ENCODE data around the gene ANTXRL. TPM values are rescaled to one million over a fixed set of nuclear protein-coding genes. Genes with fewer than 3 reads are reported as not detected.
"Not testable (repeated sequence)": the region's sequence is repeated elsewhere in the genome, so short reads cannot be mapped to it uniquely, and the experiment has no call there.

Gene ANTXRL
- polyA plus RNA-seq, 3 donors from 2014 or later = not detected

DNA sequence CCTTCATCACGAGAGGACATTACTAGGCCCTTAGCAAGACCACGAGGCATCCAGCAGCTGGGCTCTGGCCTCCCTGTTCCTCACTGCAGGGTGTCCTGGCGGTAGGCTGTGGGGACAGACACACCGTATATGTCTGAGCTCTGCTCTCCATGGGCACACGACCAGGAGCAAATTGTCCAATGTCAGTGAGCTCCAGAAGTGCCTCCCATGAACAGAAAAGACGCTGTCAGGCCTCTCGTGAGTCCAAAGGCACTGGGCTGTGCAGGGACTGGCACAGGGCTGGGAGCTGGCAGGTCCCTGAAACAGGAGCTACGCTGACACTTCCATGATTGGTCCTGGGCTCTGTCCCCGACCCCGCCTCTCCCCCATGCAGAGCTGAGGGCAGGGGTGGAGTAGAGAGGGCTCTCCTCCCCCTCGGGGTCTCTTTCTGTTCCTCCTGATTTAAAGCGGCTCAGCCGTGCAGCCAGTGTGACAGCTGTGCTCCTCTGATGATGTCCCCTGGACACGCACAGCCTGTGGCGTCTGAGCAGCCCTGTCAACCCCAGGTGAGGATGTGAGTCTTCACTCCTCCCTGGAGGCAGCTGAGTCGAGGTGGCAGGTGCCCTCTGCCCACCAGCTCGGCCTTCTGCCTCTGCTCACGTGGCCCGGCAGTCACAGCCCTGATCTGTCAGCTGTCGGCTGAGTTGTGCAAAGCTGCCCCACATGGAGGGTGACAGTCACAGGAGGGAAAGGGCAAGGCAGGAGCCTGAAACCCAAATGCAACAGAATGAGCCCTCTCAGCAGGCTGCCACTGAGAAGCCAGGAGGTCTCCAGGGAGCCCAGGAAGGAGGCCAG is 13.0 kb downstream of the ANTXRL start:
- Mint-ChIP-seq H3K27me3 (ENCODE audit: low read depth in 3 of 3) (peaks cover 0 to 3% (median 2%) of the 10 kb centered on the region in 3 donors), H3K4me1 (peaks cover 0 to 4% of the 10 kb centered on the region in 2 donors), H3K4me3 (no peak overlapping the region), H3K27ac (no peak overlapping the region), H3K36me3 (no peaks in the 10 kb centered on the region), H3K9me3 (no peaks in the 10 kb centered on the region)
- DNase-seq = no peak

DNA sequence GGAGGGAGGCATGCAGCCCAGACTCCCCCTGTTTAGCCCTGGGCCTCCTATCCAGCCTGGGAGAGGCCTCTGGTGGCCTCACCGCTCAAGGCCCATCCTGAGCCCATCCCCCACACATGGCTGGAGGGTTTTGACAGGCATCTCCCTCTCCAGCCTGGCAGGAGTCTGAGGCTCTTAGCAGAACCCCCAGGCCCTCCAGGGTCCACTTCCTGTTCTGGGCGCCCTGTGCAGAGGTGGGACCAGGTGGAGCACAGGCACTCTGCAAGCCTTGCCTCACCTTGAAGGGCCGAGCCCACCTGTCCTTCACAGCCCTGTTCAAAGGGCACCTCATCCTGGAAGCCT is 13.5 kb downstream of the ANTXRL start:
- not testable (repeated sequence) for H3K4me1 Mint-ChIP-seq; H3K9me3 Mint-ChIP-seq; DNase-seq; H3K27me3 Mint-ChIP-seq (ENCODE audit: low read depth in 3 of 3); H3K4me3 Mint-ChIP-seq; H3K27ac Mint-ChIP-seq; H3K36me3 Mint-ChIP-seq

DNA sequence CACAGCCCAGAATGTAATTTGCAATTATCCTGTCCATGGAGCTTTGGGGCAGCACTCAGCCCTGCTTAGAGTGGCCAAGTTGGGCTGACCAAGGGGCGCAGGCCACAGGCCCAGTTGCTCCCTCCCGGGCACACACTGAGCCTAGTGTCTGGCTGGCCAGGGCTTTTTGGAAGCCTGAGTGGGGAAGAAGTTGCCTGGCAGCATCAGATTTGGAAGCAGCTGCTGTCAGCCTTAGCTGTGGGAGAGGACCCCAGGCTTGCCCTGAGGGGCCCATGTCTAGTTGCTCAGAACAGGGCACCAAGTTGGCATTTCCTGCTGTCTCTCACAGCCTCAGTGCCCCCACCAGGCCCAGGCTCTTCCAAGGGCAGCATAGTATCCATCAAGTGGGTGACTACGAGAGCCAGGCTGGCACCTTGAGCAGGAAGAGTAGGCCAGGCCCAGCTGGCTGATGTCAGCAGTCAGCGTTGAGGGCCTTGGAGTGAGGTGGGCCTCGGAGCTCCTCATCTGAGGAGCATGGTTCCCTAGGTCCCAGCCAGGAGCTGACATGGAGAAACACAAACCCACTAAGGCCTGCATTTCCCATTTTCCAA is 14.4 kb downstream of the ANTXRL start:
- peaks cover under 1 to 3% (median 2%) of the 10 kb centered on the region in 3 donors for H3K27me3 Mint-ChIP-seq (ENCODE audit: low read depth in 3 of 3)
- no peak for DNase-seq
- H3K4me1 Mint-ChIP-seq = peaks cover 0 to 4% of the 10 kb centered on the region in 2 donors
- H3K4me3 Mint-ChIP-seq = no peak overlapping the region
- H3K27ac Mint-ChIP-seq = no peak overlapping the region
- no peaks in the 10 kb centered on the region for H3K9me3 Mint-ChIP-seq
- no peaks in the 10 kb centered on the region for H3K36me3 Mint-ChIP-seq

DNA sequence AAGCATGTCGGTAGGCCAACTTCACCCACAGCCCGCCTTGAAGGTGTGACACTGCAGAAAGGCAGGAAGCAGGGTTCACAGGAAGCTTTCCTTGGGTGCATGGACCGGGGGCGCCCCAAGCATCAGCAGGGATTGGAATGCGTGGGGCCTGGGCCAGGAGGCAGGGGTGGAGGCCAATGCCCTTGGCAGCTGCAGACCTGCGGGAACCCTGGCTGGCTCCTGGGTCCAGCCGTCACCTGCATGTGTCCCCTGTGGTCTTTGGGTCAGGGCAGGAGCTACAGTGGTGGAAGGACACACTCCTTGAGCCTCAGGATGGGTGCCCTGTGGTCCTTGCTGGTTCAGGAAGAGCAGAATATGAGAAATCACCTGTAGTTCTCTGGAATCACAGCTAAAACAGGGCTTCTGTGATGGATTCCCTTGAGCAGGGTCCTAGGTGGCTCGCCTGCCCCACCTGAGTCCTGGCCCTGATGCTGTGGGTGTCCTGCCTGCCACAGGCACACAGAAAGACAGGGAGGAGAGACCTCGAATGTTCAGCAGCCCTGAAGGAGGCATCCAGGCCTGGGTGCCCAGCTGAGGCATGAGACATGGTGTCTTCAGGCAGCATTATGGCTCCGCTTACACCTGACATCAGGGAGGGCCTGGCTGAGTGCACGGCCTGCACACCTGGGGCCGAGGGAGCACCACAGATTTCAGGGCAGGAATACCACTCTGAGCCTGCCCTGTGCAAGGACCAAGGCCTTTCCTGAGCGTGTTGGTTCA is 15.1 kb downstream of the ANTXRL start:
- Mint-ChIP-seq H3K27ac (no peak overlapping the region), H3K4me3 (no peak overlapping the region), H3K36me3 (no peaks in the 10 kb centered on the region), H3K9me3 (no peaks in the 10 kb centered on the region), H3K4me1 (peaks cover 0 to 4% of the 10 kb centered on the region in 2 donors), H3K27me3 (ENCODE audit: low read depth in 3 of 3) (peaks cover 2 to 3% (median 3%) of the 10 kb centered on the region in 3 donors)
- DNase-seq = no peak

DNA sequence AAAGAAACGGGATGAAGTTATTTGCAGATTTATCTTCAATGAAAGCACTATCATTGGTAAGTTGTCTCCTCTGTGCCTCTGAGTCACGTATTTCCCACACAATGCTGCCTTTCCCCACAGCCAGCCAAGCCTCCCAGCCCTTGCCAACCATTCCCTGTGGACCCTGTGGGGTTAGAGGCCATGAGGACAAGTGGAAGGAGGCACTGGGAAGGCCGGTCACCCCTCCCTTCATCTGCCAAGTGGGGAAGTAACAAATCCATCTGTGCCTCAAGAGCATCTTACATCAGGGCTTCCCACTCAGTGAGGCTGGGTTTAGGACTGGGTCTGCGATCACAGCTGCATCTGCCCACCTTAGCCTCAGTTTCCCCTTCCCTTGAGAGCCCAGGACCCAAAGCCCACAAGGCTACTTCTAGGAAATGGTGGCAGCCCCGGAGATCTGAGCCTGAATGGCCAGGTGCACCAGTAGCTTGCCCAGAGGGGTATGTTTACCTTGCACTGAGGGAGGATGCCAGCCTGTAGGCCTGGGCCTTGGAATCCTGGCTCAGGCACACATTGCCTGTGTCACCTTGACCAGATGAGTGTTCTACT is 16.1 kb downstream of the ANTXRL start:
- H3K9me3 Mint-ChIP-seq; H3K27ac Mint-ChIP-seq; DNase-seq; H3K4me1 Mint-ChIP-seq; H3K27me3 Mint-ChIP-seq (ENCODE audit: low read depth in 3 of 3); H3K4me3 Mint-ChIP-seq; H3K36me3 Mint-ChIP-seq: not testable (repeated sequence)

DNA sequence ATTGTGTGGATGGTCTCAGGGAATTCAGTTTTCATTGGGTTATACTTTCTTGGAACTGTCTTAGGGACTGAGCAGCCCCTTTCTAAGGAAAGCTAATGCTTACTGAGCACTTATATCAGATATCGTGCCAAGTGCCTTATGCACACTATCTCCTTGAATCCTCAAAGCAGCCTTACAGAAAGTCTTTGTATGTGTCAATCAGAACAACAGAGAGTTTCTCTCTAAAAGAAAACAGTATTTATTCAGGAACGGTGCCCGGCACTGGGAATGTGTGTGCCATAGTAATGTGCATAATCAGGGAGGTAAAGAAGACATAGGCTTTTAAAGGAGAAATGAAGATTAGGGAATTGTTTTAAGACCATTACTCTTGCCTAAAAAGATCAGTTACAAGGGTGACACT is 17.3 kb downstream of the ANTXRL start:
- H3K27ac Mint-ChIP-seq = no peak overlapping the region

DNA sequence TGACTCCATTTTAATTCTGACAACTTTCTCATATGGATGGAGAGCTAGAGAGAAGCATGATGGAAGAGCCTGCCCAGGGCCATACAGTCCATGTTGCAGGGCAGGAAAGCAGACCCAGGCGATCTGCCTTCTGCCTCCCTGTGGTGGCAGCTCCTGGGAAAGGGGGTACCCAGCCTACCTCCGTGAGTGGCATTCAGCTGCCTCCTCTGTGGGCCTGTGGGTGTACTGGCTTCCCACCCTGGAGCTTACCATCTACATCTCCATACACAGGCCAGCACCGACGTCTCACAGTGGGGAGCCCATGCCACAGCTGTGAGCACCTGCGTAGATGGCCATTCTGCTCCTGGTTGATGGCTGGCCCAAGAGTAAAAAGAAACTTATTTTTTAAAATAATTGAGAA is 17.9 kb downstream of the ANTXRL start:
- H3K27me3 Mint-ChIP-seq (ENCODE audit: low read depth in 3 of 3); DNase-seq; H3K27ac Mint-ChIP-seq; H3K36me3 Mint-ChIP-seq; H3K4me1 Mint-ChIP-seq; H3K9me3 Mint-ChIP-seq; H3K4me3 Mint-ChIP-seq: not testable (repeated sequence)

More for the DNA sequence above, 17.3 kb downstream of the ANTXRL start:
- no peaks in the 10 kb centered on the region for H3K36me3 Mint-ChIP-seq
- H3K4me1 Mint-ChIP-seq = no peaks in the 10 kb centered on the region
- no peak overlapping the region for H3K4me3 Mint-ChIP-seq
- no peaks in the 10 kb centered on the region for H3K9me3 Mint-ChIP-seq
- DNase-seq = no peak
- H3K27me3 Mint-ChIP-seq (ENCODE audit: low read depth in 3 of 3) = peaks cover 0 to 3% (median 2%) of the 10 kb centered on the region in 3 donors

DNA sequence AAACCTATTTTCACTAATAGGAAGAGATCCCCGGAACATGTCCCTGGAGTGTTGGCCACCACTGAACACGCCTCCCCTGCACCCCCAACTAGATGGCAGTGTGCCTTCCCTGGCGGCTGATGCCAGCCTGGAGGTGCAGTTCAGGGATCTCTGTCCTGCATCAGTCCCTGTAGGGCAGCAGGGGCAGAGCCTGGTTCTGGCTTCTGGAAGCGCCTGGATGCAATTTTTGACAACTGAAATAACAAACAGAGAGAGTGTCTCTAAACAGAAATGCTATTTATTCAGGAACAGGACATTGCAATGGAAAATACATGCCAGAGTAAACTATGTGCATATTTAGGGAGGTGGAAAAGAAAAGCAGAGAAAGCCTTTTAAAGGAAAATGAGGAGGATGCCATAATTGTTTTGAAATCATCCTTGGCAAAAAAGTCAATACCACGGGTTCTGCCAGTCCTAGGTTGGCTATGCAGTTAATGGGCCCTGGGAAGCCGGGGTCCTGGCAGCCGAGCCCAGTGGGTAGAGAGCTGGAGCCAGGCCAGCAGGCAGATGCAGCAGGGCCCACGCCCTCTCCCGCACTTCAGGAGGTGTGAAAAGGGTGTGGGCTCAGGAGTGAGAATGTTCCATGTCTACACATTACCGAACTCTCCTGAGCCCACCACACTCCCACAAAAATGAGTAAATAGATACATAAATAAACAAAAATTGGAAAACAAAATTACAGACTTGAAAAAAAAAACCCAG is 18.5 kb downstream of the ANTXRL start:
- Mint-ChIP-seq H3K4me3 (no peak overlapping the region), H3K9me3 (no peaks in the 10 kb centered on the region), H3K27me3 (ENCODE audit: low read depth in 3 of 3) (peaks cover 0 to 3% (median 0%) of the 10 kb centered on the region in 3 donors), H3K4me1 (no peaks in the 10 kb centered on the region), H3K36me3 (no peaks in the 10 kb centered on the region), H3K27ac (no peak overlapping the region)
- DNase-seq = no peak

DNA sequence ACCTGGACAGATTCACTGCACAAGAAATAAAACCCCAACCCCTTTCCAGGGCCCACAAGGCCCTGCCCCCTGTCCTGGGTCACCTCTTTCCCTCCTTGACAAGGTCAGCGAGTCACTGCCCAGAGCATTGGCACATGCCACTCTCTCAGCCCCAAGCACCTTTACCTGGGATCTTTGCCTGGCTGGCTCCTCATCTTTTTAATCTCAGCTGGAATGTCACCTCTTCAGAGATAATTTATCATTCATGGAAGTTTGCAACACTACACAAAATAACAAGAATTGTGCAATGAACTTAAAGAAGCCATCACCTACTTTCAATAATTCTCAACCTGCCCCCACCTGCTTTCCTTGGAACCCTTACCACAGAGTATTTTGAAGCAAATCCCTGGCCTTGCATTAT is 19.2 kb downstream of the ANTXRL start:
- no peaks in the 10 kb centered on the region for H3K9me3 Mint-ChIP-seq
- H3K4me1 Mint-ChIP-seq = no peaks in the 10 kb centered on the region
- H3K27me3 Mint-ChIP-seq (ENCODE audit: low read depth in 3 of 3) = peaks cover 0 to 3% (median 0%) of the 10 kb centered on the region in 3 donors
- no peak overlapping the region for H3K4me3 Mint-ChIP-seq
- no peak for DNase-seq
- H3K27ac Mint-ChIP-seq = no peak overlapping the region
- H3K36me3 Mint-ChIP-seq = no peaks in the 10 kb centered on the region

DNA sequence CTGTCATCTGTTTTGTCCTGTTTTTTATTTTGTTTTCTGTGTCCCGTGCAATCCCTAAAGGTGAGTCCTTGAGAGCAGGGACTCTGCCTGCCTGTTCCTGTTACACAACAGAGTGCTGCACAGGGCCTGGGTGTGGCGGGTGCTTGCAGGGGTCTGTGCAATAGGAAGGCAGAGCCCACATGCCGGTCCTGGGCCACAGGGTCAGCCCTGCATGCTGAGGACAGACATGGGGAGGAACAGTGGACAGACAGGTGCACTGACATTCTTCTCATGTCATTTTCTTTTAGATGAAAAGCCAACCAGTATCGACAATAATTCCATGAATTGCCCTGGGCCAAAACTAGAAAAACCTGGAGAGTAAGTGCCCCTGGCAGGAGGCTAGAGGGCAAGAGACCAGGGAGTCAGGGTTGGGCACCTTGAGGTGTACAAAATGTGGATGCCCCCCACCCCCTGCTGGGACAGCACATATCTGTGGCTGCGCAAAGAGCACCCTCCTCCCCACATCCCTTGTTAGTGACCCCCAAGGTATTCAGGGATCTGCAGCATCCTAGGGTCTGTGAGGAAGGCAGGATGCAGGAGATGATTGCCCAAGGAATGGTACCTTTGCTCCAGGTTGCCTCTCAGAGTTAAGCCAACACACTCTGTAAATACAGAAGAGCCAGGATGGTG is 19.9 kb downstream of the ANTXRL start:
- H3K27me3 Mint-ChIP-seq (ENCODE audit: low read depth in 3 of 3) = peaks cover 0 to 3% (median 0%) of the 10 kb centered on the region in 3 donors
- H3K36me3 Mint-ChIP-seq = no peaks in the 10 kb centered on the region
- H3K9me3 Mint-ChIP-seq = no peaks in the 10 kb centered on the region
- H3K27ac Mint-ChIP-seq = no peak overlapping the region
- no peak overlapping the region for H3K4me3 Mint-ChIP-seq
- DNase-seq = no peak
- H3K4me1 Mint-ChIP-seq = no peaks in the 10 kb centered on the region

DNA sequence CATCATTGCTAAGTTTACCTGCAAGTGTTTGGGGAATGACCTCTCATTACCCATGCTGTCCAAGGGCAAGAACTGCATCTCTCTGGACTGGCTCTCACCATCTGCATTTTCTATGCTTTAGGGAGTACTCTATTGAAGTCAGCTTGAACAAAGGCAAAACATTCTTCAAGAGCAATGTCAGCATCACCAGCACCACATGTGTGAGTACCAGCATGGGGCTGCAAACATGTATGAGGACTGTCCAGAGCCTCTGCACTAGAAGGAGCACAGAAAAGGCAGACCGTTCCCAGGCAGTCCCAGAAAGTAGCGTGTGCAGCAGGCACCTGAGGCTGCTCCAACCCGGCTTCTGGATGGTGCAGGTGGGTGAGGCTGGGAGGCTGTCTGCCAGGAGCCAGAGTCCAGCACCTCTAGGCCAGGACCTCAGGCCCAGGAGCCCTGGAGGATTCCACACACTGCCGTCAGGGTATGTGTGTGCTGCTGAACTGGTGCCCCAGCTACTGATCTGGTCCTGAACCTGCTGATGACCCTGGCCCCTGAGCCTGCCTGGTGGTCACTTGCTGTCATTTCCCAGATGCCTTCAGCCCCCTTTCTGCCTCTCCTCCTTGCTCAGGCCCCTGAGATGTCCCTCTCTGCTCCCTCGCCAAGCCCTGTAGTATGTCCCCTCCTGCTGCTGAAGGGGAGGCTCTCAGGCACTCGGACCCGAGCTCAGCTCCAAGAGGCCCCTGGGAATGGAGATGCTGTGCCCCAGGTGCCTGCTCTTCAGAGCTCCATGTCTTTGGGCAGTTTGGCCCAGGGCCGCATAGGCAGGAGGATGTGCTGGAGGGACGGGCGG is 20.7 kb downstream of the ANTXRL start:
- Mint-ChIP-seq H3K27ac (no peak overlapping the region), H3K4me1 (no peaks in the 10 kb centered on the region), H3K27me3 (ENCODE audit: low read depth in 3 of 3) (peaks cover 0 to 3% (median 0%) of the 10 kb centered on the region in 3 donors), H3K4me3 (no peak overlapping the region), H3K9me3 (no peaks in the 10 kb centered on the region), H3K36me3 (no peaks in the 10 kb centered on the region)
- no peak for DNase-seq

DNA sequence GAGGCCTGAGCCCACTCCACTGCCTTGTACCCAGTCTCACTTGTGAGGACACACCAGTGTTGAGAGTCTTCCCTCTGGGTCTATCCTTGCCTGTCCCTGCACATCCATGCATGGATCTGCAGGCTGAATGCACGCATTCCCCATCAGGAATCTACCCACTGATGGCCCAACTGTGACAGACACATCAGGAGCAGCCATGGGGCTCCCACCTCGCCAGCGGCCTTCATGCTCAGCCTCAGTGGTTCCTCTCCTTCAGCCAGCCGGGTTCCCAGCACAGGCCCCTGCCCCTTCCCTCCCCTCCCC is 21.3 kb downstream of the ANTXRL start:
- no peak overlapping the region for H3K4me3 Mint-ChIP-seq
- no peaks in the 10 kb centered on the region for H3K4me1 Mint-ChIP-seq
- DNase-seq = no peak
- H3K36me3 Mint-ChIP-seq = no peaks in the 10 kb centered on the region
- peaks cover 0 to 3% (median 0%) of the 10 kb centered on the region in 3 donors for H3K27me3 Mint-ChIP-seq (ENCODE audit: low read depth in 3 of 3)
- no peak overlapping the region for H3K27ac Mint-ChIP-seq
- H3K9me3 Mint-ChIP-seq = no peaks in the 10 kb centered on the region
